ENCODE results near the gene RBM4. TPM values are rescaled to one million over a fixed set of nuclear protein-coding genes. Genes with fewer than 3 reads are reported as not detected.
A peak's percentile ranks its signal among the peaks of the same experiment; 100 is the strongest.

Gene RBM4
- total RNA-seq, 2 experiments from 2014 or later, result 109 to 110 TPM

- H3K9me3 Mint-ChIP-seq, result no peaks in the 10 kb centered on the region
- no peak overlapping the region for H3K4me3 Mint-ChIP-seq
- no peaks in the 10 kb centered on the region for H3K4me1 Mint-ChIP-seq
- ChIA-PET POLR2A (interaction anchor here (1.5 kb wide), 1 partner anchor 155 kb away, joined by 3 read pairs; the partner anchor contains the start of gene RCE1), CTCF (no interaction called here)
- H3K36me3 Mint-ChIP-seq (ENCODE audit: low read depth), result no peaks in the 10 kb centered on the region
- no peak overlapping the region for H3K27ac Mint-ChIP-seq
- peaks cover 3% of the 10 kb centered on the region for H3K27me3 Mint-ChIP-seq
- no peak for DNase-seq
Observed at GRCh38 chr11:66687831-66688281, 49.4 kb downstream of the RBM4 start.

GRCh38 chr11:66688561-66689534 lies 50.3 kb downstream of the RBM4 start:
- CTCF ChIA-PET, result interaction anchor here (0.6 kb wide), 2 partner anchors 110 to 144 kb away, joined by 3 read pairs; no protein-coding TSS in a partner anchor
- DNase-seq, result no peak
- POLR2A ChIA-PET, result interaction anchor here (1.5 kb wide), 1 partner anchor 154 kb away, joined by 3 read pairs; the partner anchor contains the start of gene RCE1
- Mint-ChIP-seq H3K36me3 (ENCODE audit: low read depth) (no peaks in the 10 kb centered on the region), H3K4me1 (no peaks in the 10 kb centered on the region), H3K27me3 (no peaks in the 10 kb centered on the region), H3K9me3 (no peaks in the 10 kb centered on the region), H3K27ac (no peak overlapping the region), H3K4me3 (no peak overlapping the region)

GRCh38 chr11:66689661-66690590 lies 51.4 kb downstream of the RBM4 start:
- H3K27ac Mint-ChIP-seq, result no peak overlapping the region
- DNase-seq, result no peak
- POLR2A ChIA-PET, result no interaction called here
- no peaks in the 10 kb centered on the region for H3K4me1 Mint-ChIP-seq
- no peak overlapping the region for H3K4me3 Mint-ChIP-seq
- no peaks in the 10 kb centered on the region for H3K36me3 Mint-ChIP-seq (ENCODE audit: low read depth)
- CTCF ChIA-PET, result no interaction called here
- no peaks in the 10 kb centered on the region for H3K9me3 Mint-ChIP-seq
- no peaks in the 10 kb centered on the region for H3K27me3 Mint-ChIP-seq

DNA sequence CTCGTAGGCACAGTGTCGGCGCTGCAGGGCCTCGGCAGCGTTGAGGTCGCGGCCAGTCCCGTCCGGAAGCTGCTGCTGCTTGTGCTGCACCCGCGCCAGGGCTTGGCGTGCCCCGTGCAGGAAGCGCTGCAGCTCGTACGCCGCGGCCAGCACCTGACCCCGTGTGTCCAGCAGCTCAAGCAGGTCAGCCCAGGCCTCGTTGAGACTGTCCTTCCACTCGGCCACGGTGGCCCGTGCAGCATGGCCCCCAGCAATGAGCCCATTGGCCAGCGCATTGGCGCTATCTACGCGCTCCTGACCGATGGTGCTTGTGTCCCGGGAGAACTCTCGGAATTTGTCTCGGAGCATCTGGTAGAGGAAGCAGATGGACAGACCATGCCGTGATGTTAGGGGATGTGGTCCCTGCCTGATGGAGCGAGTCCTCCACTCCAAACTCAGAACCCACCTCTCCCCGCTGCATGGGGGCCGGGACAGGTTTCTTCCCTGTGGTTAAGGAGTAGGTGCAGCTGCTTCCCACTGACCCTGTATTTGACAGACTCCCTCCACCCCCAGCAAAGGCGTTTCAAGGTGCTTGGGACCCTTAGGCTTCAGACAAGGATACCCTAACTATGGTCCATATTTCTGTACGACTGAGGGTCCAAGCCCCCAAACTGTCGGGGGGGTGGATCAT lies 52.9 kb downstream of the RBM4 start:
- no peaks in the 10 kb centered on the region for H3K27me3 Mint-ChIP-seq
- H3K36me3 Mint-ChIP-seq (ENCODE audit: low read depth), result no peaks in the 10 kb centered on the region
- H3K27ac Mint-ChIP-seq, result no peak overlapping the region
- ChIA-PET POLR2A (no interaction called here), CTCF (no interaction called here)
- H3K9me3 Mint-ChIP-seq, result no peaks in the 10 kb centered on the region
- H3K4me3 Mint-ChIP-seq, result no peak overlapping the region
- no peaks in the 10 kb centered on the region for H3K4me1 Mint-ChIP-seq
- DNase-seq, result no peak

GRCh38 chr11:66692446-66692845 lies 53.9 kb downstream of the RBM4 start:
- ChIA-PET CTCF (interaction anchor here (0.8 to 8.3 kb wide), 2 partner anchors 141 to 147 kb away, joined by 3 to 68 read pairs; no protein-coding TSS in a partner anchor), POLR2A (no interaction called here)
- no peak overlapping the region for H3K4me3 Mint-ChIP-seq
- no peaks in the 10 kb centered on the region for H3K36me3 Mint-ChIP-seq (ENCODE audit: low read depth)
- DNase-seq, result no peak
- no peak overlapping the region for H3K27ac Mint-ChIP-seq
- H3K4me1 Mint-ChIP-seq, result no peaks in the 10 kb centered on the region
- no peaks in the 10 kb centered on the region for H3K27me3 Mint-ChIP-seq
- no peaks in the 10 kb centered on the region for H3K9me3 Mint-ChIP-seq

DNA sequence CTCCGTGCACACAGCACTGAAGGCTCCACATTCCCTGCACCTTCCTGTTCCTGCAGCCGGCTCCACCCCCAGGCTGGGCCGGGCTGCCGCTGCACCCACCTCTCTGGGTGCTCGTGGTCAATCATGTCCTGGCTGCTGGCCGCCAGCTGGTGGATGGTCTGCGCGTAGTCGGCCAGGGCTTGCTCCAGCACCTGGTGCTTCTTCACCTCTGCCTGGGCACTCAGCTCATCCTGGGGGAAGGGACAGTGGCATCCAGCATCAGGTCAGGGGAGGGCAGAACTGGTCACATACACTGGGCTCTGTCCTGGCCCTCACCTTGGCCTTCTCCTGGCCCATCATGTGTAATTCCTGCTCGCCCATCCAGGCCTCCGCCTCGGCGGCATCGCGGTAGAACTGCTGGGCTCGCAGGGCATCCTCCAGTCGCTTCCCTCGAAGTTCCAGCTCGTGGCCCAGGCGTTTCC lies 54.4 kb downstream of the RBM4 start:
- H3K4me1 Mint-ChIP-seq, result no peaks in the 10 kb centered on the region
- no peaks in the 10 kb centered on the region for H3K27me3 Mint-ChIP-seq
- ChIA-PET POLR2A (no interaction called here), CTCF (interaction anchor here (8.3 kb wide), 1 partner anchor 141 kb away, joined by 68 read pairs; no protein-coding TSS in a partner anchor)
- H3K4me3 Mint-ChIP-seq, result no peak overlapping the region
- H3K27ac Mint-ChIP-seq, result no peak overlapping the region
- H3K9me3 Mint-ChIP-seq, result no peaks in the 10 kb centered on the region
- H3K36me3 Mint-ChIP-seq (ENCODE audit: low read depth), result no peaks in the 10 kb centered on the region
- no peak for DNase-seq

DNA sequence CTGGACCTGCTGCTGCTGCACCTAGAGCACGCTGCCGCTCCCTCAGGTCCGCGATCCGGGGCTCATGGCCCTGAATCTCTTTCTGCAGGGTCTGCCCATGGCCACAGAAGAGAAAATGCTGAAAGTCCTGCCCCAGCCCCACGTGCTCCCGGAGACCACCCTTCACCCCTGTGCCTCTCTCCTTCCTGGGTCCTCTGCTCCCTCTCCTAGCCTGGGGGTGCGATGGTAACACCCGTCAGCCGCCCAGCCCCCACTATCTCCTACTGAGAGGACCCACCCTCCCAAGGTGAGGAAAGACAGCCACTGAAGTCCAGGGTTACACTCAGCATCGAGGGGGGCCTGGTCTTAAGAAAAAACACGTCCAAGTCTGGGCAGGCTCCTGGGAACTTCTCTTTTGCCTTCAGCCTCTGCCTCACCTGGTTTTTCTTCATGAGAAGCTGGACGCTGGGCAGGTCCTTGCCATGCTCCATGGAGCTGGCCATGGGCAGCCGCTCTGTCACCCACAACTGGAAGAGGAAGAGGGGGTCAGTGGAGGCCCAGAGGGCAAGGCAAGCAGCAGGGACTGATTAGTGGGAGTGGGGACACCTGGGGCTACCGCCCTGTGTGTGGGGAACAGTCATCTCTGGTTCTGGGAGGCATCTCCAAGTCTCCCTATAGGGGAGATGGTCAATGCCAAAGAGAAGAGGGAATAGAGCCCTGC lies 55.0 kb downstream of the RBM4 start:
- POLR2A ChIA-PET, result no interaction called here
- DNase-seq, result no peak
- CTCF ChIA-PET, result interaction anchor here (0.6 to 8.3 kb wide), 2 partner anchors 99 to 140 kb away, joined by 3 to 68 read pairs; no protein-coding TSS in a partner anchor
- no peaks in the 10 kb centered on the region for H3K36me3 Mint-ChIP-seq (ENCODE audit: low read depth)
- no peaks in the 10 kb centered on the region for H3K4me1 Mint-ChIP-seq
- no peaks in the 10 kb centered on the region for H3K27me3 Mint-ChIP-seq
- H3K4me3 Mint-ChIP-seq, result no peak overlapping the region
- no peaks in the 10 kb centered on the region for H3K9me3 Mint-ChIP-seq
- H3K27ac Mint-ChIP-seq, result no peak overlapping the region

DNA sequence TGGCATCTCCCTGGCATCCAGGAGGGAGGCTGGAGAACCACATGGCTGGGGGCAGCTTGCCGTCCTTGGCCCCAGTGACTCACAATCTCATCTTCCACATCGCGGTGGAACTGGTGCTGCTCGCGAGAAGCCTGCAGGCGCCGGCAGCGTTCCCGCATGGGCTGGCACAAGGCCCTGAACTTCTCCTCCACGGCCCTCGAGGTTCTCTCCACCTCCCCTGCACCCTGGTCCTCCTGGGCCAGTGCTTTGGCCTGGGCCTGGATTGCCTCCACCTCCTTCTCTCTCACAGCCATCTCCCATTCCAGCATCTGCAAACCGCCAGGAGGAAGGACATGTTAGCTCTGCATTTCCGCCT lies 55.5 kb downstream of the RBM4 start:
- Mint-ChIP-seq H3K4me1 (no peaks in the 10 kb centered on the region), H3K27me3 (no peaks in the 10 kb centered on the region), H3K4me3 (no peak overlapping the region), H3K27ac (no peak overlapping the region), H3K36me3 (ENCODE audit: low read depth) (no peaks in the 10 kb centered on the region), H3K9me3 (no peaks in the 10 kb centered on the region)
- POLR2A ChIA-PET, result no interaction called here
- DNase-seq, result no peak
- CTCF ChIA-PET, result interaction anchor here (0.6 to 8.3 kb wide), 2 partner anchors 98 to 140 kb away, joined by 3 to 68 read pairs; no protein-coding TSS in a partner anchor

DNA sequence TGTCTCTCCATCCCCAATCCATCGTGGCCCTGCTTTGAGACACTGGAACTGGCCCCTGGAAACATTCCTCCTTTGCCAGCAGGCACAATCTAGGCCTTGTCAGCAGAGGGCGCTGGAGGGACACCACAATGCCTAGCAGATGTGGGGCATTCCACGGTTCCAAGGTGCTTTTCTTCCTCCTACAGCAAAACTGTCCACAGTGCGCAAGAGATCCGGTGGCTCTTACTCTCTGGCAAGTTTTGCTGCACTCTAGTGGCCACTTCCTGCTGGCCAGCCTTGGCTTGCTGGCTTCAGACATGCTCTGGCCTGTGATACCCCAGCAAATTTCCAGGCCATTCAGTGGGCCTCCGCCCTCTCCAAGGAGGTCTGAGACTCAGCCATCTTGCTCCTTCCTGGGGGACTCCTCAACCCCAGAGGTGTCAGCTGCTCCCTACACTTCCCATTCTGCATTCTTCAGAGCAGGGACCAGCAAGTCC lies 56.3 kb downstream of the RBM4 start:
- H3K27ac Mint-ChIP-seq, result no peak overlapping the region
- no peaks in the 10 kb centered on the region for H3K9me3 Mint-ChIP-seq
- no peaks in the 10 kb centered on the region for H3K27me3 Mint-ChIP-seq
- POLR2A ChIA-PET, result interaction anchor here (1.0 kb wide), 1 partner anchor 148 kb away, joined by 4 read pairs; no protein-coding TSS in a partner anchor
- H3K4me1 Mint-ChIP-seq, result no peaks in the 10 kb centered on the region
- H3K4me3 Mint-ChIP-seq, result no peak overlapping the region
- CTCF ChIA-PET, result interaction anchor here (0.7 to 8.3 kb wide), 7 partner anchors 21 to 189 kb away, joined by 3 to 68 read pairs (median 3); no protein-coding TSS in a partner anchor
- DNase-seq, result peak; percentile 82
- H3K36me3 Mint-ChIP-seq (ENCODE audit: low read depth), result no peaks in the 10 kb centered on the region
